Ishikawa (cell line): ENCODE measurements around the gene RRP7A.
A peak's percentile ranks its signal among the peaks of the same experiment; 100 is the strongest.

Experiments
- CEBPB ChIP-seq: IDR thresholded peaks from 2 replicates; pipeline ENCODE4 v1.6.1; 2012
- CREB1 ChIP-seq: IDR thresholded peaks from 2 replicates; pipeline ENCODE4 v1.6.1; 2012; ENCODE audit warnings: low read depth
- EGR1 ChIP-seq: IDR thresholded peaks from 2 replicates; pipeline ENCODE4 v1.6.1; 2012
- EP300 ChIP-seq: IDR thresholded peaks from 2 replicates; pipeline ENCODE4 v1.6.1; 2012; ENCODE audit warnings: borderline replicate concordance
- FOXM1 ChIP-seq: IDR thresholded peaks from 2 replicates; pipeline ENCODE4 v1.6.1; 2012; ENCODE audit warnings: low read depth, borderline replicate concordance
- MAX ChIP-seq: IDR thresholded peaks from 2 replicates; pipeline ENCODE4 v1.6.1; 2012
- NFIC ChIP-seq: IDR thresholded peaks from 2 replicates; pipeline ENCODE4 v1.6.1; 2012
- RAD21 ChIP-seq: IDR thresholded peaks from 2 replicates; pipeline ENCODE4 v1.6.1; 2012; ENCODE audit warnings: low read depth
- REST ChIP-seq: IDR thresholded peaks from 2 replicates; pipeline ENCODE4 v1.6.1; 2012; ENCODE audit warnings: low read depth, mild to moderate bottlenecking
- TAF1 ChIP-seq: IDR thresholded peaks from 2 replicates; pipeline ENCODE4 v1.6.1; 2012; ENCODE audit warnings: low read depth, mild to moderate bottlenecking
- TCF12 ChIP-seq: IDR thresholded peaks from 2 replicates; pipeline ENCODE4 v1.6.1; 2012; ENCODE audit warnings: low read depth
- TEAD4 ChIP-seq: IDR thresholded peaks from 2 replicates; pipeline ENCODE4 v1.6.1; 2012
- USF1 ChIP-seq: IDR thresholded peaks from 2 replicates; pipeline ENCODE4 v1.6.1; 2012
- YY1 ChIP-seq: IDR thresholded peaks from 2 replicates; pipeline ENCODE4 v1.6.1; 2012; ENCODE audit warnings: low read depth
- ZBTB7A ChIP-seq: IDR thresholded peaks from 2 replicates; pipeline ENCODE4 v1.6.1; 2012; ENCODE audit warnings: low read depth

Gene RRP7A

GRCh38 chr22:42490243-42490832 lies 29.3 kb downstream of the RRP7A start:
- TF ChIP-seq EP300 (no peak), TCF12 (no peak), TEAD4 (no peak), CEBPB (no peak), ZBTB7A (no peak), CREB1 (no peak), RAD21 (no peak), NFIC (no peak), FOXM1 (no peak), EGR1 (no peak), YY1 (no peak), REST (no peak), TAF1 (no peak), USF1 (no peak), MAX (no peak)

GRCh38 chr22:42489000-42489399 lies 30.6 kb downstream of the RRP7A start:
- TF ChIP-seq EP300: no peak
- TF ChIP-seq NFIC: no peak
- TF ChIP-seq TAF1: no peak
- no peak for TF ChIP-seq RAD21
- TF ChIP-seq EGR1: no peak
- no peak for TF ChIP-seq REST
- no peak for TF ChIP-seq YY1
- TF ChIP-seq CREB1: no peak
- no peak for TF ChIP-seq MAX
- TF ChIP-seq ZBTB7A: no peak
- no peak for TF ChIP-seq FOXM1
- TF ChIP-seq TEAD4: no peak
- TF ChIP-seq USF1: no peak
- no peak for TF ChIP-seq CEBPB

- no peak for TF ChIP-seq USF1
- TF ChIP-seq NFIC: no peak
- no peak for TF ChIP-seq MAX
- no peak for TF ChIP-seq FOXM1
- no peak for TF ChIP-seq TAF1
- TF ChIP-seq EP300: no peak
- TF ChIP-seq RAD21: no peak
- no peak for TF ChIP-seq ZBTB7A
- TF ChIP-seq EGR1: no peak
- no peak for TF ChIP-seq TCF12
- TF ChIP-seq CREB1: no peak
- TF ChIP-seq TEAD4: no peak
Observed at GRCh38 chr22:42484506-42484905, 35.1 kb downstream of the RRP7A start.

GRCh38 chr22:42475122-42475521 lies 44.5 kb downstream of the RRP7A start:
- TF ChIP-seq TCF12 (no peak), TEAD4 (no peak), NFIC (no peak), CREB1 (no peak), YY1 (no peak), EP300 (no peak), CEBPB (no peak), TAF1 (no peak), ZBTB7A (no peak), EGR1 (no peak)

- TF ChIP-seq ZBTB7A: no peak
- TF ChIP-seq REST: no peak
- TF ChIP-seq YY1: no peak
- TF ChIP-seq RAD21: peak; percentile 67
Observed at GRCh38 chr22:42473484-42474193, 46.0 kb downstream of the RRP7A start.
